Cardiac muscle cell (in vitro differentiated cells and primary cell): ENCODE measurements around the gene SYT1. TPM values are rescaled to one million over a fixed set of nuclear protein-coding genes. Genes with fewer than 3 reads are reported as not detected.

Source experiments
- DNase-seq, 2 donors: peaks; one replicate each; pipeline versions ENCODE4 v3.0.0 to v3.0.0-alpha.2; 2010 to 2017; ENCODE audit warnings: low read depth in 1 of 2, low spot score in 1 of 2
- H3K27ac ChIP-seq: fragments of 200-600 bp; sonication (generic); 2 replicates; pipeline ENCODE4 v1.5.1; 2016
- H3K27me3 ChIP-seq: fragments of 200-600 bp; sonication (generic); 2 replicates; pipeline ENCODE4 v1.6.0; 2016; ENCODE audit warnings: control low read depth
- H3K36me3 ChIP-seq: fragments of 200-600 bp; sonication (generic); 2 replicates; pipeline ENCODE4 v1.5.1; 2016; ENCODE audit warnings: control low read depth
- H3K4me1 ChIP-seq: fragments of 200-600 bp; sonication (generic); 2 replicates; pipeline ENCODE4 v1.8.1; 2017; ENCODE audit warnings: low read depth, mild to moderate bottlenecking, mixed run types
- H3K4me3 ChIP-seq: fragments of 200-600 bp; sonication (generic); 2 replicates; pipeline ENCODE4 v1.5.1; 2016; ENCODE audit warnings: mild to moderate bottlenecking
- H3K9me3 ChIP-seq: fragments of 200-600 bp; sonication (generic); 2 replicates; pipeline ENCODE4 v1.5.1; 2017; ENCODE audit warnings: low read depth, mild to moderate bottlenecking, control low read depth
- CTCF ChIP-seq: IDR thresholded peaks from 2 replicates; pipeline ENCODE4 v1.5.1; 2012; ENCODE audit warnings: low read depth, mild to moderate bottlenecking, low read length
- polyA plus RNA-seq: library from polyadenylated mRNA; unstranded; fragments of >200 nt; fragmentation: Nextera tagmentation; extraction: Ambion mirVana; gene quantifications from 2 replicates; pipeline ENCODE4 v1.2.1, GENCODE V29; 2016
- total RNA-seq: library from RNA; depleted of rRNA; stranded (reverse); fragments of >200 nt; gene quantifications from 2 replicates; pipeline ENCODE4 v1.2.3, GENCODE V29; 2016

The SYT1 gene
- total and polyA plus RNA-seq, 2 experiments from 2014 or later = 0.50 to 0.66 TPM

GRCh38 chr12:79119796-79120195 lies 255.2 kb downstream of the SYT1 start:
- no peak overlapping the region for H3K4me3 ChIP-seq
- no peaks in the 10 kb centered on the region for H3K36me3 ChIP-seq
- no peaks in the 10 kb centered on the region for H3K27me3 ChIP-seq
- TF ChIP-seq CTCF = no peak
- no peaks in the 10 kb centered on the region for H3K4me1 ChIP-seq
- peak; percentile 2 to 25 for DNase-seq
- H3K9me3 ChIP-seq = no peaks in the 10 kb centered on the region
- no peak overlapping the region for H3K27ac ChIP-seq

GRCh38 chr12:79121486-79121885 lies 256.9 kb downstream of the SYT1 start:
- TF ChIP-seq CTCF = peak; percentile 31
- no peaks in the 10 kb centered on the region for H3K27me3 ChIP-seq
- H3K9me3 ChIP-seq = no peaks in the 10 kb centered on the region
- H3K36me3 ChIP-seq = no peaks in the 10 kb centered on the region
- H3K4me3 ChIP-seq = no peak overlapping the region
- H3K4me1 ChIP-seq = no peaks in the 10 kb centered on the region
- peak in 1 of 2 donors; percentile 7 for DNase-seq
- no peak overlapping the region for H3K27ac ChIP-seq

GRCh38 chr12:79124385-79124784 lies 259.8 kb downstream of the SYT1 start:
- Histone ChIP-seq H3K27ac (no peak overlapping the region), H3K4me1 (no peaks in the 10 kb centered on the region), H3K4me3 (no peak overlapping the region), H3K27me3 (no peaks in the 10 kb centered on the region), H3K9me3 (no peaks in the 10 kb centered on the region), H3K36me3 (no peaks in the 10 kb centered on the region)
- no peak for DNase-seq
- no peak for TF ChIP-seq CTCF

GRCh38 chr12:79125358-79125757 lies 260.8 kb downstream of the SYT1 start:
- no peak for DNase-seq
- Histone ChIP-seq H3K36me3 (no peaks in the 10 kb centered on the region), H3K4me3 (no peak overlapping the region), H3K9me3 (no peaks in the 10 kb centered on the region), H3K27ac (no peak overlapping the region), H3K27me3 (no peaks in the 10 kb centered on the region), H3K4me1 (no peaks in the 10 kb centered on the region)
- TF ChIP-seq CTCF = no peak

- DNase-seq = peak in 1 of 2 donors; percentile 86
- no peak overlapping the region for H3K4me3 ChIP-seq
- TF ChIP-seq CTCF = no peak
These were observed 262.7 kb downstream of the SYT1 start for GRCh38 chr12:79127271-79127751.

GRCh38 chr12:79128956-79129355 lies 264.4 kb downstream of the SYT1 start:
- no peak for TF ChIP-seq CTCF
- H3K27ac ChIP-seq = no peak overlapping the region
- H3K27me3 ChIP-seq = no peaks in the 10 kb centered on the region
- no peak for DNase-seq
- no peak overlapping the region for H3K4me3 ChIP-seq
- H3K9me3 ChIP-seq = no peaks in the 10 kb centered on the region
- no peaks in the 10 kb centered on the region for H3K4me1 ChIP-seq
- no peaks in the 10 kb centered on the region for H3K36me3 ChIP-seq

More at GRCh38 chr12:79127271-79127751, 262.7 kb downstream of the SYT1 start:
- Histone ChIP-seq H3K9me3 (no peaks in the 10 kb centered on the region), H3K27me3 (no peaks in the 10 kb centered on the region), H3K4me1 (no peaks in the 10 kb centered on the region), H3K36me3 (no peaks in the 10 kb centered on the region), H3K27ac (no peak overlapping the region)
